Measurements from ENCODE around the gene AVEN. TPM values are rescaled to one million over a fixed set of nuclear protein-coding genes. Genes with fewer than 3 reads are reported as not detected.

Gene AVEN
- total RNA-seq, 1 experiment from 2014 or later: 17.0 TPM

- no peak for DNase-seq (ENCODE audit: low spot score)
- BruUV-seq (replicated peaks): no TSS peak
- POLR2A ChIA-PET (ENCODE audit: low non-redundant PET): interaction anchor here (0.6 kb wide), 1 partner anchor 146 kb away, joined by 3 read pairs; the partner anchor contains the start of gene KATNBL1
Measured at GRCh38 chr15:34064438-34064837, 25.4 kb upstream of the AVEN start.

GRCh38 chr15:34059946-34060345, 20.9 kb upstream of the AVEN start:
- intact Hi-C loops (cut with micrococcal nuclease; ENCODE audit: unreplicated experiment): no loop called here
- H3K9me3 ChIP-seq (ENCODE audit: low read depth, low read length, poor library complexity, severe bottlenecking): no peaks in the 10 kb centered on the region
- CTCF ChIA-PET: no interaction called here

More at GRCh38 chr15:34064438-34064837, 25.4 kb upstream of the AVEN start:
- Histone ChIP-seq H3K9me3 (ENCODE audit: low read depth, low read length, poor library complexity, severe bottlenecking) (no peaks in the 10 kb centered on the region), H3K27ac (ENCODE audit: low read depth, low read length, poor library complexity, severe bottlenecking) (no peak overlapping the region), H3K36me3 (ENCODE audit: insufficient read depth, low read length, poor library complexity, severe bottlenecking) (no peaks in the 10 kb centered on the region), H3K4me1 (ENCODE audit: insufficient read depth, low read length, poor library complexity, severe bottlenecking) (no peaks in the 10 kb centered on the region), H3K27me3 (replicated peaks; ENCODE audit: insufficient read depth, low read depth, low read length, poor library complexity) (no peaks in the 10 kb centered on the region), H3K4me3 (ENCODE audit: low read depth, low read length, poor library complexity, severe bottlenecking) (no peak overlapping the region)
- CTCF ChIA-PET: no interaction called here
- TF ChIP-seq CTCF (conservative IDR thresholded peaks at IDR 0.05; ENCODE audit: low read depth, low read length) (no peak), EZH2 (IDR thresholded peaks at IDR 0.05; ENCODE audit: borderline replicate concordance, low read depth, low read length, poor library complexity, severe bottlenecking) (no peak)
- intact Hi-C loops (cut with micrococcal nuclease; ENCODE audit: unreplicated experiment): no loop called here

GRCh38 chr15:34059476-34059875, 20.5 kb upstream of the AVEN start:
- POLR2A ChIA-PET (ENCODE audit: low non-redundant PET): interaction anchor here (0.6 kb wide), 1 partner anchor 1969 kb away, joined by 4 read pairs; no protein-coding TSS in a partner anchor
- Histone ChIP-seq H3K27ac (ENCODE audit: low read depth, low read length, poor library complexity, severe bottlenecking) (no peak overlapping the region), H3K27me3 (replicated peaks; ENCODE audit: insufficient read depth, low read depth, low read length, poor library complexity) (no peaks in the 10 kb centered on the region), H3K4me1 (ENCODE audit: insufficient read depth, low read length, poor library complexity, severe bottlenecking) (no peaks in the 10 kb centered on the region), H3K36me3 (ENCODE audit: insufficient read depth, low read length, poor library complexity, severe bottlenecking) (no peaks in the 10 kb centered on the region), H3K9me3 (ENCODE audit: low read depth, low read length, poor library complexity, severe bottlenecking) (no peaks in the 10 kb centered on the region), H3K4me3 (ENCODE audit: low read depth, low read length, poor library complexity, severe bottlenecking) (no peak overlapping the region)
- no peak for DNase-seq (ENCODE audit: low spot score)
- CTCF ChIA-PET: no interaction called here
- no TSS peak for BruUV-seq (replicated peaks)
- TF ChIP-seq CTCF (conservative IDR thresholded peaks at IDR 0.05; ENCODE audit: low read depth, low read length) (no peak), EZH2 (IDR thresholded peaks at IDR 0.05; ENCODE audit: borderline replicate concordance, low read depth, low read length, poor library complexity, severe bottlenecking) (no peak)
- intact Hi-C loops (cut with micrococcal nuclease; ENCODE audit: unreplicated experiment): no loop called here

More at GRCh38 chr15:34059946-34060345, 20.9 kb upstream of the AVEN start:
- no TSS peak for BruUV-seq (replicated peaks)
- Histone ChIP-seq H3K4me3 (ENCODE audit: low read depth, low read length, poor library complexity, severe bottlenecking) (no peak overlapping the region), H3K27ac (ENCODE audit: low read depth, low read length, poor library complexity, severe bottlenecking) (no peak overlapping the region), H3K4me1 (ENCODE audit: insufficient read depth, low read length, poor library complexity, severe bottlenecking) (no peaks in the 10 kb centered on the region), H3K27me3 (replicated peaks; ENCODE audit: insufficient read depth, low read depth, low read length, poor library complexity) (no peaks in the 10 kb centered on the region), H3K36me3 (ENCODE audit: insufficient read depth, low read length, poor library complexity, severe bottlenecking) (no peaks in the 10 kb centered on the region)
- POLR2A ChIA-PET (ENCODE audit: low non-redundant PET): no interaction called here
- DNase-seq (ENCODE audit: low spot score): no peak
- TF ChIP-seq EZH2 (IDR thresholded peaks at IDR 0.05; ENCODE audit: borderline replicate concordance, low read depth, low read length, poor library complexity, severe bottlenecking) (no peak), CTCF (conservative IDR thresholded peaks at IDR 0.05; ENCODE audit: low read depth, low read length) (no peak)
